ENCODE measurements around the gene VPS37B.

The VPS37B gene

GRCh38 chr12:122939125-122939524, 43.2 kb upstream of the VPS37B start:
- Histone ChIP-seq H3K79me2 (no peaks in the 10 kb centered on the region), H3K36me3 (ENCODE audit: control insufficient read depth, insufficient read depth, low read length) (no peaks in the 10 kb centered on the region), H3K4me3 (ENCODE audit: low read depth, low read length) (no peak overlapping the region), H3K4me2 (ENCODE audit: low read length) (no peak overlapping the region), H3K9me3 (ENCODE audit: control insufficient read depth, low read length) (no peaks in the 10 kb centered on the region), H3K9ac (no peak overlapping the region), H3K4me1 (no peaks in the 10 kb centered on the region), H3K27me3 (ENCODE audit: control insufficient read depth, insufficient read depth, low read length) (no peaks in the 10 kb centered on the region), H3K27ac (no peak overlapping the region), H2AFZ (no peak overlapping the region)
- no peak for TF ChIP-seq CTCF (IDR thresholded peaks at IDR 0.05)

DNA sequence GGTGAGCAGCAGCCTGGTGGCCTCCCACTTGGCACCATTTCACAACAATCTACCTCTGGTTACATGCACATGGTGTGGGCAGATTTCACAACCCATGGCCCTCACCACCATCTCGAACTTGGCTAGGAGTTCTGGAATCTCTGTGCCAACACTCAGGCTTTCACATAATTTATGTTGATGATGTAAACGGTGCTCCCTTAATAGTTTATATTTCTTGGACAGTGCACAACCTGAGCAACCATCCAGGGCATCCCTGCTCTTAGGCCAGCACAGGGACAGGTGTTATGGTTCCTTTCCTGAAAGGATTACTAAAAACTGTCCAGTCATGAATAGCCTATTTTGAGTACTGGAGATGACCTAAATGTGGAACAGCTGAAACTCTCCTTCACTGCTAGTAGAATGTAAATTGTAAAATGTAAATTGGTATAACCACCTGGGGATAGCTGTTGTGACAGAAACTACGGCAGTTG, 41.7 kb upstream of the VPS37B start:
- H3K27ac ChIP-seq = no peak overlapping the region
- H3K4me1 ChIP-seq = no peaks in the 10 kb centered on the region
- H3K4me2 ChIP-seq (ENCODE audit: low read length) = no peak overlapping the region
- no peaks in the 10 kb centered on the region for H3K27me3 ChIP-seq (ENCODE audit: control insufficient read depth, insufficient read depth, low read length)
- H3K4me3 ChIP-seq (ENCODE audit: low read depth, low read length) = no peak overlapping the region
- H3K36me3 ChIP-seq (ENCODE audit: control insufficient read depth, insufficient read depth, low read length) = no peaks in the 10 kb centered on the region
- no peak for TF ChIP-seq CTCF (IDR thresholded peaks at IDR 0.05)
- H3K9ac ChIP-seq = no peak overlapping the region
- H3K79me2 ChIP-seq = no peaks in the 10 kb centered on the region
- no peaks in the 10 kb centered on the region for H3K9me3 ChIP-seq (ENCODE audit: control insufficient read depth, low read length)
- H2AFZ ChIP-seq = no peak overlapping the region

DNA sequence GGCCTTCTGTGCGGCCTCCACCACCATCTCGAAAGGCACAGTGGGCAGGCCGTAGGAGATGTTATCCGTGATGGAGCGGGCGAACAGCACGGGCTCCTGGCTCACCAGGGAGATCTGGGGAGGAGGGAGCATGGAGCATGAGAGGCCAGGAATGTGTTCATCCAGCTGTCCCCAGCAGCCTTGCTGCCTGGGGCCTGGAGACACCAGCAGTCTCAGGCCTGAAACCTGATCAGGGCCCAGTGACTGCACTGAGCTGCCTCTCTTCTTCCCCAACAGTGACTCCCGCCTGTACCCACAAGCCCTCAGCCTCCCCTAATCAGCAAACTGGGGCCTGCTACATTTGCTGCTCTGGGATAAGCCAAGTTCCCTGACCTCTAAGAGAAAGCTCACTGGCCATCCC, 39.4 kb upstream of the VPS37B start:
- Histone ChIP-seq H3K9me3 (ENCODE audit: control insufficient read depth, low read length) (no peaks in the 10 kb centered on the region), H2AFZ (no peak overlapping the region), H3K4me3 (ENCODE audit: low read depth, low read length) (no peak overlapping the region), H3K4me1 (no peaks in the 10 kb centered on the region), H3K9ac (no peak overlapping the region), H3K27me3 (ENCODE audit: control insufficient read depth, insufficient read depth, low read length) (no peaks in the 10 kb centered on the region), H3K4me2 (ENCODE audit: low read length) (no peak overlapping the region), H3K36me3 (ENCODE audit: control insufficient read depth, insufficient read depth, low read length) (no peaks in the 10 kb centered on the region), H3K27ac (no peak overlapping the region), H3K79me2 (no peaks in the 10 kb centered on the region)
- no peak for TF ChIP-seq CTCF (IDR thresholded peaks at IDR 0.05)

DNA sequence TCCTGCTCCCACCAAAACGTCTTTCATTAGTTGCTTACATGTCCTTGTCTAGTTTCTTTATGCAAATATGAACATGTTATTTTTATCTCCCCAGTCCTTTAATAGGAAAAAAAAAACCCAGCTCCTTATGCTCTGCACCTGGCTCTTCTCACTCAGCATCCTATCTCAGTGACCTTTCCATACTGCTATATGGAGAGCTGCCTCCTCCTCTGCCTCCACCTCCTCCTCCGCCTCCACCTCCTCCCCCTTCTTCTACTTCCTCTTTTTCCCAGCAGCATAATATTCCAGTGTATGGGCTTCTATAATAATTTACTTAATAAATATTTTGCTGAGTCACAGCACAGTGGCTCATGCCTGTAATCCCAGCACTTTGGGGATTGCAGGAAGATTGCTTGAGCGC, 38.8 kb upstream of the VPS37B start:
- H3K79me2 ChIP-seq = no peaks in the 10 kb centered on the region
- no peak overlapping the region for H3K27ac ChIP-seq
- no peak overlapping the region for H2AFZ ChIP-seq
- no peak overlapping the region for H3K4me3 ChIP-seq (ENCODE audit: low read depth, low read length)
- H3K9ac ChIP-seq = no peak overlapping the region
- no peaks in the 10 kb centered on the region for H3K9me3 ChIP-seq (ENCODE audit: control insufficient read depth, low read length)
- H3K27me3 ChIP-seq (ENCODE audit: control insufficient read depth, insufficient read depth, low read length) = no peaks in the 10 kb centered on the region
- TF ChIP-seq CTCF (IDR thresholded peaks at IDR 0.05) = no peak
- no peak overlapping the region for H3K4me2 ChIP-seq (ENCODE audit: low read length)
- no peaks in the 10 kb centered on the region for H3K4me1 ChIP-seq
- H3K36me3 ChIP-seq (ENCODE audit: control insufficient read depth, insufficient read depth, low read length) = no peaks in the 10 kb centered on the region

DNA sequence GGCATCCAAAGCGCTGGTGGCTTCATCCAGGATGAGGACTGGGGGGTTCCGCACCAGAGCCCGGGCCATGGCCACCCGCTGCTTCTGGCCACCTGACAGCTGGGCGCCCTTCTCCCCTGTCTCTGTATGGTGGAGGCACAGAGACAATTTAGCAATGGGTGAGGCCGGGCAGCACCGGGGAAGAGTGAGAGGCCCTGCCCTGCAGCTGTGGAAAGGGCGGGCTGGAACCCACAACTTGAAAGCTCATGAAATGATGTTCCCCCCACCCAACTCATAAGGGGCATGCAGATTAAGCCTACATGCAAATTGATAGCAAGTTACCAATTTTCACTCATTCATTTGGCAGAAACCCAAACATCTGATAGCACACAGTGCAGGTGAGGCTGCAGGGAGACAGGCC, 36.3 kb upstream of the VPS37B start:
- Histone ChIP-seq H3K27me3 (ENCODE audit: control insufficient read depth, insufficient read depth, low read length) (no peaks in the 10 kb centered on the region), H3K4me3 (ENCODE audit: low read depth, low read length) (no peak overlapping the region), H3K79me2 (no peaks in the 10 kb centered on the region), H3K4me2 (ENCODE audit: low read length) (no peak overlapping the region), H3K4me1 (no peaks in the 10 kb centered on the region), H3K36me3 (ENCODE audit: control insufficient read depth, insufficient read depth, low read length) (no peaks in the 10 kb centered on the region), H3K9ac (no peak overlapping the region), H3K9me3 (ENCODE audit: control insufficient read depth, low read length) (no peaks in the 10 kb centered on the region), H2AFZ (no peak overlapping the region), H3K27ac (no peak overlapping the region)
- TF ChIP-seq CTCF (IDR thresholded peaks at IDR 0.05) = no peak

Data from parathyroid adenoma (tissue), 2 donors.